ENCODE data around the gene TSPAN19.

- TF ChIP-seq CTCF (optimal IDR thresholded peaks at IDR 0.05 in 1 of 3, IDR thresholded peaks at IDR 0.05 in 1 of 3, conservative IDR thresholded peaks at IDR 0.05 in 1 of 3; ENCODE audit: extremely low read depth in 1 of 3, insufficient read depth in 2 of 3, low read length in 3 of 3) (no peak), EZH2 (IDR thresholded peaks at IDR 0.05; ENCODE audit: low read length) (no peak)
Measured at GRCh38 chr12:85036234-85036707, at the start of gene TSPAN19, which contains the start of gene LRRIQ1.

Data from keratinocyte (primary cell).